Mucosa of stomach (tissue), 1 donor: ENCODE measurements around the gene HELT.
"Not testable (repeated sequence)": the region's sequence is repeated elsewhere in the genome, so short reads cannot be mapped to it uniquely, and the experiment has no call there.

ENCODE experiments used
- H3K27me3 ChIP-seq: one replicate; pipeline ENCODE4 v1.7.0; 2013; ENCODE audit warnings: mild to moderate bottlenecking, low read length; ENCODE audit not compliant: control insufficient read depth, insufficient read depth
- H3K36me3 ChIP-seq: one replicate; pipeline ENCODE4 v1.7.0; 2013; ENCODE audit warnings: low read length; ENCODE audit not compliant: control insufficient read depth, insufficient read depth
- H3K4me1 ChIP-seq: one replicate; pipeline ENCODE4 v1.7.0; 2013; ENCODE audit warnings: mild to moderate bottlenecking, low read length; ENCODE audit not compliant: control insufficient read depth, insufficient read depth
- H3K4me3 ChIP-seq: one replicate; pipeline ENCODE4 v1.7.0; 2013; ENCODE audit warnings: low read length
- H3K9ac ChIP-seq: one replicate; pipeline ENCODE4 v1.7.0; 2013; ENCODE audit warnings: mild to moderate bottlenecking, low read length, moderate library complexity
- H3K9me3 ChIP-seq: one replicate; pipeline ENCODE4 v1.7.0; 2013; ENCODE audit warnings: mild to moderate bottlenecking, low read length, moderate library complexity; ENCODE audit not compliant: control insufficient read depth
- donor health status: Pancreatic carcinoma.

Gene HELT

GRCh38 chr4:185017964-185018772 is at the start of gene HELT:
Gene HELT (plus strand): TSS chr4:185018490. CDS start chr4:185018929, 439 bp downstream.
- H3K9ac ChIP-seq: no peak within 1 kb of the TSS
- H3K4me1 ChIP-seq: peaks cover 10% of the 10 kb centered on the region
- no peak within 1 kb of the TSS for H3K4me3 ChIP-seq
- peaks cover 89% of the 10 kb centered on the region for H3K27me3 ChIP-seq
- H3K36me3 ChIP-seq: no peaks in the 10 kb centered on the region
- H3K9me3 ChIP-seq: no peaks in the 10 kb centered on the region

- no peak overlapping the region for H3K4me3 ChIP-seq
- H3K27me3 ChIP-seq: no peaks in the 10 kb centered on the region
- H3K9me3 ChIP-seq: no peaks in the 10 kb centered on the region
- H3K36me3 ChIP-seq: no peaks in the 10 kb centered on the region
- H3K9ac ChIP-seq: no peak overlapping the region
- peaks cover 17% of the 10 kb centered on the region for H3K4me1 ChIP-seq
Measured at GRCh38 chr4:184968784-184969201, 49.5 kb upstream of the HELT start.

GRCh38 chr4:184969610-184970009 is 48.7 kb upstream of the HELT start:
- Histone ChIP-seq H3K4me3 (no peak overlapping the region), H3K4me1 (peaks cover 17% of the 10 kb centered on the region), H3K27me3 (no peaks in the 10 kb centered on the region), H3K36me3 (no peaks in the 10 kb centered on the region), H3K9me3 (no peaks in the 10 kb centered on the region), H3K9ac (no peak overlapping the region)

- Histone ChIP-seq H3K36me3 (no peaks in the 10 kb centered on the region), H3K4me3 (no peak overlapping the region), H3K4me1 (peaks cover 23% of the 10 kb centered on the region), H3K9me3 (no peaks in the 10 kb centered on the region), H3K27me3 (no peaks in the 10 kb centered on the region), H3K9ac (no peak overlapping the region)
Measured at GRCh38 chr4:184972991-184973390, 45.3 kb upstream of the HELT start.

GRCh38 chr4:184976348-184976747 is 41.9 kb upstream of the HELT start:
- not testable (repeated sequence) for H3K4me3 ChIP-seq, H3K27me3 ChIP-seq, H3K9me3 ChIP-seq, H3K9ac ChIP-seq, H3K36me3 ChIP-seq
- peaks cover 14% of the 10 kb centered on the region for H3K4me1 ChIP-seq

- Histone ChIP-seq H3K4me1 (peaks cover 14% of the 10 kb centered on the region), H3K36me3 (no peaks in the 10 kb centered on the region), H3K9me3 (no peaks in the 10 kb centered on the region), H3K4me3 (no peak overlapping the region), H3K9ac (no peak overlapping the region), H3K27me3 (peaks cover 9% of the 10 kb centered on the region)
Measured at GRCh38 chr4:184977747-184978146, 40.5 kb upstream of the HELT start.

- H3K9me3 ChIP-seq: no peaks in the 10 kb centered on the region
- H3K4me3 ChIP-seq: no peak overlapping the region
- no peak overlapping the region for H3K9ac ChIP-seq
- H3K36me3 ChIP-seq: no peaks in the 10 kb centered on the region
- peaks cover 14% of the 10 kb centered on the region for H3K4me1 ChIP-seq
- peaks cover 13% of the 10 kb centered on the region for H3K27me3 ChIP-seq
Measured at GRCh38 chr4:184978211-184978610, 40.1 kb upstream of the HELT start.

- H3K4me3 ChIP-seq: no peak overlapping the region
- no peaks in the 10 kb centered on the region for H3K36me3 ChIP-seq
- peaks cover 19% of the 10 kb centered on the region for H3K4me1 ChIP-seq
- H3K27me3 ChIP-seq: peaks cover 13% of the 10 kb centered on the region
- H3K9me3 ChIP-seq: no peaks in the 10 kb centered on the region
- no peak overlapping the region for H3K9ac ChIP-seq
Measured at GRCh38 chr4:184979461-184980124, 38.7 kb upstream of the HELT start.

- Histone ChIP-seq H3K4me1 (peaks cover 19% of the 10 kb centered on the region), H3K27me3 (peaks cover 13% of the 10 kb centered on the region), H3K36me3 (no peaks in the 10 kb centered on the region)
Measured at GRCh38 chr4:184980261-184980660, 38.0 kb upstream of the HELT start.

GRCh38 chr4:184983672-184984356 is 34.5 kb upstream of the HELT start:
- H3K4me3 ChIP-seq: no peak overlapping the region

More at GRCh38 chr4:184980261-184980660, 38.0 kb upstream of the HELT start:
- H3K9ac ChIP-seq: no peak overlapping the region
- H3K9me3 ChIP-seq: no peaks in the 10 kb centered on the region
- H3K4me3 ChIP-seq: no peak overlapping the region

GRCh38 chr4:184987493-184988031 is 30.7 kb upstream of the HELT start:
- H3K9ac ChIP-seq: no peak overlapping the region
- no peak overlapping the region for H3K4me3 ChIP-seq
- no peaks in the 10 kb centered on the region for H3K36me3 ChIP-seq
- peaks cover 5% of the 10 kb centered on the region for H3K4me1 ChIP-seq
- peaks cover 9% of the 10 kb centered on the region for H3K27me3 ChIP-seq
- no peaks in the 10 kb centered on the region for H3K9me3 ChIP-seq

More at GRCh38 chr4:184983672-184984356, 34.5 kb upstream of the HELT start:
- no peak overlapping the region for H3K9ac ChIP-seq
- peaks cover 13% of the 10 kb centered on the region for H3K27me3 ChIP-seq
- H3K9me3 ChIP-seq: no peaks in the 10 kb centered on the region
- no peaks in the 10 kb centered on the region for H3K36me3 ChIP-seq
- H3K4me1 ChIP-seq: peaks cover 5% of the 10 kb centered on the region

- Histone ChIP-seq H3K27me3 (peaks cover 4% of the 10 kb centered on the region), H3K9ac (no peak overlapping the region), H3K36me3 (no peaks in the 10 kb centered on the region), H3K4me1 (peaks cover 4% of the 10 kb centered on the region), H3K9me3 (no peaks in the 10 kb centered on the region), H3K4me3 (no peak overlapping the region)
Measured at GRCh38 chr4:184988611-184989010, 29.7 kb upstream of the HELT start.
